ENCODE data around the gene SYNE2.

Gene SYNE2

DNA sequence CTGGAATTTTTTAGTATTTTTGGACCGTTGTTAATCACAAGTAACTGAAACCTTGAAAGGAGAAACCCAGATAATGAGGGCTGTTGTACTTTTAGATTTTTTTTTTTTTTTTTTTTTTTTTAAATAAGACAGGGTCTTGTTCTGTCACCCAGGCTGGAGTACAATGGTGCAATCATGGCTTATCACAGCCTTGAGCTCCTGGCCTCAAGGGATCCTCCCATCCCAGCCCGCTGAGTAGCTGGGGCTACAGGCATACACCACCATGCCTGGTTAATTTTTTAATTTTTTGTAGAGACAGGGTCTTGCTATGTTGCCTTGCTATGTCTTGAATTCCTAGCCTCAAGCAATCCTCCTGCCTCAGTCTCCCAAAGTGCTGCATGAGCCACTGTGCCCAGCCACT, 211.6 kb downstream of the SYNE2 start:
- no peak for DNase-seq (ENCODE audit: extremely low read depth in 1 of 2, low read depth in 1 of 2)

DNA sequence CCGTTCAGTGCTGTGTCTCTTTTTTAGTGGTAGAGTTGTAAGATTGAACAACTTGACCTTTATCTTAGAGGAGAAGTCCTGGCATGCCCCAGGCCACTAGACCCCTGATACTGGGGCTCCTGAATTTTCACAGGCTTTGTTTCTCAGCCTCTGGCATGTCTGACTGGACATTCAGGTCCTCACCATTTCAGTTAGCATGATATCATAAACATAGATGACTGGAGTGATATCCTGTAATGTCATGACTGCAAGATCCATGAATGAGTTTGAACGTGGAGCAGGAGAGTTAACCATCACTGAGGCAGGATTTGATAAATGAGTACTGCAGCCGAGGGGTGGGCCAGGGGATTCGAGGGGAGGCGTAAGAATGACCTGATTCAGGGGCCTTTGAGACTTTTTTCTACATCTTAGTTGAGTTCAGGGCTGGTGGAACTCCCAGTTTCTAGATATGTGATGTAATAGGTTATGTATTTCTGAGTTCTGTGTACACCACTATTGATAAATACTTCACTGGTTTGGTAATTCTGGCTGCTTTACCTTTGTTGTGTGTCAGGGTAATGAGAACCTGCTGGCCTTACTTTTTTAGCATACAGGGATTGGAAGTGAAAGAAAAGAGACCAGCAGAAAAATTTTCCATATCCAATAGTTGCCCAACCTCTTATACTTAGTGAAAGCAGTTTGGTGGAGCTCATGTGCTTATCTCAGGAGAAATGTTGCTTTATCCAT, 217.0 kb downstream of the SYNE2 start:
- no peak for DNase-seq (ENCODE audit: extremely low read depth in 1 of 2, low read depth in 1 of 2)

GRCh38 chr14:64074961-64075612, 222.3 kb downstream of the SYNE2 start:
- DNase-seq (ENCODE audit: extremely low read depth in 1 of 2, low read depth in 1 of 2), result no peak

GRCh38 chr14:64075613-64076005, 222.8 kb downstream of the SYNE2 start:
- DNase-seq (ENCODE audit: extremely low read depth in 1 of 2, low read depth in 1 of 2), result no peak

DNA sequence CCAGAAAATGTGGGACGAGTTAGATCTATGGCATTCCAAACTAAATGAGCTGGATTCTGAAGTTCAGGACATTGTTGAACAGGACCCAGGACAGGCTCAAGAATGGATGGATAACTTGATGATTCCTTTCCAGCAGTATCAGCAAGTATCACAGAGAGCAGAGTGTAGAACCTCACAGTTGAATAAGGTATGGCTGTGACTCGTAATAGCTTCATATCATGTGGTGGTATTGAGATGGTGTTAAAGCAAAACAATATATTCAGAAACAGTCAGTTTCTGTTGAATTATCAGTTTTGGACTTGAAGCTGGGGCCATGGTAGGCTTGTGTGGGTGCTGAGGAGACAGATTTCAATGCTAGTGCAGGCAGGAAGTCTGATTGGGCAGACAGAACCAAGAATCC, 227.6 kb downstream of the SYNE2 start:
- no peak for DNase-seq (ENCODE audit: extremely low read depth in 1 of 2, low read depth in 1 of 2)

DNA sequence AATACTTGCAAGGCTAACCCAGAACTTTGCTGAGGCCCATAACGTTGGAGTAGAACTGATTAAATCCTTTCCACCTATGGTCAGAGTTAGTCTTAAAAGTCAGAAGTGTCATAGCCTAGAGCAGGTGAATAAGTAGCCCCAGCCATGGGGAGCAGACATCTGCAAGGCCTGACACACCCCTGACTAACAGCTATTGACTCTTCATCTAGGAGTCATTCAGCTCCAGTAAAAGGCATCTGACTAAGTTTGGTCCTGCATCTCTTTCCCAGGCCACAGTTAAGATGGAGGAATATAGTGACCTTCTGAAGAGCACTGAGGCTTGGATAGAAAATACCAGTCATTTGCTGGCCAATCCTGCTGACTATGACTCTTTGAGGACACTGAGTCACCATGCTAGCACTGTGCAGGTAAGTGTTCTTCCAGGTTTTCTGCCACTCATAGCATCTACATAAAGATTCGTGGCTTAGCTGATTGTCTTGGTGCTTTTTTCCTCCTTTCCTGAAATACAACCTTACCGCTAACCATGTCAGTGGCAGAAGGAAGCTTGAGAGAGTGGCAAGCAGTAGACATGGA, 228.5 kb downstream of the SYNE2 start:
- no peak for DNase-seq (ENCODE audit: extremely low read depth in 1 of 2, low read depth in 1 of 2)

GRCh38 chr14:64082837-64083236, 230.0 kb downstream of the SYNE2 start:
- DNase-seq (ENCODE audit: extremely low read depth in 1 of 2, low read depth in 1 of 2), result no peak

DNA sequence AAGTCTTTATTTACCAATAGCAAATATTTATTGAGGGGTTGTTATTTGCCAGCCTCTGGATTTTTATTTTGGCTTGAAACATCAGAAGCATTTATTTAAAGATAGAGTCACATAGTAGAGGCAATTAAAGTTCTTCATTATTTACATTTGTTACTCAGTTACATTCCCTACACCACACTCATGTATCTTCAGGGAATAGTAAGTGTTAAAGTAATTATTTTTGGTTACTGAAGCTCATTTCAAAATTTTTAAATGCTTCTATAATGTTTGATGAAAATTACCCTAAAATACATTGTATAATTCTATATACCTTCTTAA, 235.8 kb downstream of the SYNE2 start:
- DNase-seq (ENCODE audit: extremely low read depth in 1 of 2, low read depth in 1 of 2), result no peak

- no peak for DNase-seq (ENCODE audit: extremely low read depth in 1 of 2, low read depth in 1 of 2)
Observed at GRCh38 chr14:64089920-64090319, 237.1 kb downstream of the SYNE2 start.

GRCh38 chr14:64091217-64091616, 238.4 kb downstream of the SYNE2 start:
- DNase-seq (ENCODE audit: extremely low read depth in 1 of 2, low read depth in 1 of 2), result no peak

GRCh38 chr14:64092338-64092737, 239.5 kb downstream of the SYNE2 start:
- no peak for DNase-seq (ENCODE audit: extremely low read depth in 1 of 2, low read depth in 1 of 2)

GRCh38 chr14:64092940-64093339, 240.1 kb downstream of the SYNE2 start:
- no peak for DNase-seq (ENCODE audit: extremely low read depth in 1 of 2, low read depth in 1 of 2)

- no peak for DNase-seq (ENCODE audit: extremely low read depth in 1 of 2, low read depth in 1 of 2)
Observed at GRCh38 chr14:64095620-64096019, 242.8 kb downstream of the SYNE2 start.

DNA sequence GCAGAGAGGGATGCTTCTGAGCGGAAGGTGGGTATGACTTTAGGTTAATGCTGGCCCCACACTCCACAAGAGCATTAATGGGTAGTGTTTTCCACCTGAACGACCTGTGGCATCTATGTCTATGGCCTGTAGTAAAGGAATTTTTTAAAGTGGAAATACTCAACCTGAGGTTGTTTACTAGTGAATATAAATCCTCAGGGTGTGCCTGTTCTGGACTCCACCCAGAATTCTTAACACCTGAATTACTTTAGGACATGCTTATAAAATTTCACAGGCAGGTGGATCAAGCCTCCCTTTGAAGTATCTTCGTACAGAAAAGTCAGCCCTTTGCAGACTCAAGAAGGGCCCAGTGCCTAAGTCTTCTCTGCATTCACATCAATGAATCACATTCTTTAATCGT, 245.3 kb downstream of the SYNE2 start:
- DNase-seq (ENCODE audit: extremely low read depth in 1 of 2, low read depth in 1 of 2), result no peak

GRCh38 chr14:64107438-64107837, 254.6 kb downstream of the SYNE2 start:
- no peak for DNase-seq (ENCODE audit: extremely low read depth in 1 of 2, low read depth in 1 of 2)

DNA sequence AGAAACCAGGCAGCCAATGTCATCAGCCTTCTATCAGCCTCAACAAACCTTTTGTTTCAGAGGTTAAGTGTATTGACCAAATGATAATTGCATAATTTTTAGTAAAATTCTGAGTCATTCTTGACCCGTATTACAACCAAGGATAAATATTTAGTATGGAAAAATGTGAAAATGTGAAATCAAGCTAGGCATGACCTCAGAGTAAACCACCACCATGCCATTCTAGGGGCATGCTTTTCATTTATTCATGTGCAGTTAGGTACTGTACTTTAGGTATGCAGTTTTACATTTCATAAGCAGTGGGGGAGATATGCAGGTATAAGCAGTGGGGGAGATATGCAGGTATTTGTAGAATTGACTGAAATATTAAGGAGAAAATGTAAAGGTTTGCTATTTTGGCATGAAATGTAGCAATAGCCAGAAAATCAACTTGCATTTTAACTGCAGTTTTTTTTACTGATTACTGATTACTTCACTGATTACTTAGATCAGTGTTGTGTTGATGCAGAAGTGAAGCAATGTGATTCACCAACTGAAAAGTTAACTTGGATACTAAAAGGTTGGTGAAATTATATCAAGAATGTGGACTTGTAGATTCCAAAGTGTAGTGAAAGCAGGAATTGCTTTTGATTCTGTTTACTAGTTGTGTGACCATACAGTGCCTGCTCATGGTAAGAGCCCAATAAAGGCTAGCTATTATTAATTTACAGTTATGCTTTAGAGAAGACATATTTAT, 257.2 kb downstream of the SYNE2 start:
- no peak for DNase-seq (ENCODE audit: extremely low read depth in 1 of 2, low read depth in 1 of 2)

DNA sequence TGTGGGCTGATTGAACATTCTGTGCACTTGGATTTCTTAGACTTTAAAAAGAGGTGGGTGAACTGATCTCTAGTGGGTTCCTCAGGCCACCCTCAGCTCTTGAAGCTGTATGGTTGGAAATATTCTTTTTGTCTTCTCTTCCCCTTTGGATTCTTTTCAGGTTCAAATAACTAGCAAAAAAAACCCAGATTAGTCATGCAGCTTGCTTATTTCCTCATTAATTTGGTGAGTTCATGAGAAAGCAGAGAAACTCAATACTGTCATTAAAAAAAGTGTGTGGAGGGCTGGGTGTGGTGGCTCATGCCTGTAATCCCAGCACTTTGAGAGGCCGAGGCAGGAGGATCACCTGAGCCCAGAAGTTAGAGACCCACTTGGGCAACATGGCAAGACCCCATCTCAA, 258.0 kb downstream of the SYNE2 start:
- DNase-seq (ENCODE audit: extremely low read depth in 1 of 2, low read depth in 1 of 2), result no peak

DNA sequence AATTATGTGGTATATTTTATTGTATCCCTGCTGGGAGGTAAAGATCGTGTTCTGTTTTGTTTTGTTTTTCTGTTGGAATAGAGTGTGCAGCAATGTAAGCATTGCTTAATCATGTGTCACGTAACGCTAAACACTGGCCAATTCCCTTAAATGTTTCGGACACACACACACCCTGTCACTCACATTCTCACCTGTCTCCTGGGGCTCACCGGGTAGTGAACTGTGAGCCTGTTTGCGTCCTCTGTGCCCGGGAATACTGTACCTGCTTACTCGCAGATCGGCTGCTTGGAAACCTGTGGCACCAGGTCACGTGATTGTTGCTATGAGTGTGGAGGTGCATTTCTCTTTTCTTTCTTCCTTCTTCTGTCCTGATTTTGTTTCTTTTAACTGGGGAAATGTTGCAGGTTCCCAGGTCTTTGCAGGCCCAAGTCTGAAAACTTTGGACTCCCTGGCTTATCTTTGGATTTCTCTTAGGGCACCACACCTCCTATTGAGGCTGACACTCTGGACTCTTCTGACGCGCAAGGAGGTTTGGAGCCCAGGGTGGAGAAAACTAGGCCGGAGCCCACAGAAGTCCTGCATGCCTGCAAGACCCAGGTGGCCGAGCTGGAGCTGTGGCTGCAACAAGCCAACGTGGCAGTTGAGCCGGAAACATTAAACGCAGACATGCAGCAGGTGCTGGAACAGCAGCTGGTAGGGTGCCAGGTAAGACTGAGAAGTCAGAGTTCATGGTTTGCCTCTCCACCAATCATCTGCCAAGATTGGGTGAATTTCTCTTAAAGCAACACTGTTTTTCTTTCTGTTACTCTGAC, 260.3 kb downstream of the SYNE2 start:
- DNase-seq (ENCODE audit: extremely low read depth in 1 of 2, low read depth in 1 of 2), result no peak

DNA sequence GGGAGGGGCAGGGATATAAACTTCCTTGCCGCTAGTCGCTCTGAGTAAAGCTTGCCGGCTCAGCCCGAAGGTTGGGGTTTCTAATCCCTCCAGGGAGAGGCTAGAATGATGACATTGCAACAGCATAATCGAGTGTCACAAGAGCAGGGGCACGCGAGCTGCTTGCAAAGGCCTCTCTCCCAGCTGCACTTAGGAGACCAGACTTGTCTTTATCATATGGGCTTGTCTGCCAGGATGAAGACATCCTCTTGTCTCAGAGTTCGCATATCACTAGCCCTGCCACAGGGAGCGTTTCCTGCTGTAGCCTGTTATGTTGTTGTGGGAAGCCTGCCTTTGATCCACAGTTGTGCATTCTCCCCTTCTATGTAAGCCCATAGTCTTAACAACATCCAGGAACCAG, 261.4 kb downstream of the SYNE2 start:
- no peak for DNase-seq (ENCODE audit: extremely low read depth in 1 of 2, low read depth in 1 of 2)

DNA sequence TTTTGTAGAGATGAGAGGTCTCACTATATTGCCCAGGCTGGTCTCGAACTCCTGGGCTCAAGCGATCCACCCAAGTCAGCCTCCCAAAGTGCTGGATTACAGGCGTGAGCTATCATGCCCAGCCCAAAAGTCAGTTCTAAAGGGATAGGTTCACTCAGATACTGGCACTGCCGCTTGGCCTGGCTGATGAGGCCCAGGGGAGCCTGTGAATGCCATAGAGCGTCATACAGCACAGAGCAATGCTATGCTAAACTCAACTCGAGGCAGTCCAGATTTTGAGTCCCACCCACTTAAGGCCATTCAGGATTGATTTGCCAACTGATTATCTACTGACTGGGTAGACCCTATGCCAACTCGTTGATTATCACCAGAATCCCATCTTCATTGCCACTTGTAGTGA, 262.0 kb downstream of the SYNE2 start:
- no peak for DNase-seq (ENCODE audit: extremely low read depth in 1 of 2, low read depth in 1 of 2)

DNA sequence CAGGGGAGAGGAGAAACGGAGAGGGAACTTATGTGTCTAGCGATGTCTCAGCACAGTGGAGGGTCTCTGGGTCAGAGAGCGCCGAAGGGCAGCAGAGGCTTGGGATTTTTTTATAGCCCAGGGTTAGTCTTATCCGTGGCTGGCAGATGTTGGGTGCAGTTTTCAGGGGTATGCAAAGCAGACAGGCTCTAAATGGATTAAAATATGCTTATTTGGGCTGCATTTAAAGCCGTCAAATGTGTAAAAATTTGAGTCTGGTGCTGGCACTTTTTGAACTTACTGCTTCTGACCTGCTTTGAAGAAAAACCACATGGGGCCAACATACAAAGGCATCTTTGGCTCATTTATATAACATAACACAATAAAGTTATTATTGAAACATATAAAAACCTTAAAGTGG, 262.6 kb downstream of the SYNE2 start:
- DNase-seq (ENCODE audit: extremely low read depth in 1 of 2, low read depth in 1 of 2), result no peak
